ENCODE measurements around the gene GPR153.

The GPR153 gene

GRCh38 chr1:6218375-6219164 is 42.3 kb downstream of the GPR153 start:
- TF ChIP-seq CTCF (conservative IDR thresholded peaks at IDR 0.05; ENCODE audit: low read depth, low read length), result no peak
- H3K4me3 ChIP-seq (ENCODE audit: low read depth, low read length), result no peak overlapping the region
- DNase-seq (ENCODE audit: low read depth), result no peak

DNA sequence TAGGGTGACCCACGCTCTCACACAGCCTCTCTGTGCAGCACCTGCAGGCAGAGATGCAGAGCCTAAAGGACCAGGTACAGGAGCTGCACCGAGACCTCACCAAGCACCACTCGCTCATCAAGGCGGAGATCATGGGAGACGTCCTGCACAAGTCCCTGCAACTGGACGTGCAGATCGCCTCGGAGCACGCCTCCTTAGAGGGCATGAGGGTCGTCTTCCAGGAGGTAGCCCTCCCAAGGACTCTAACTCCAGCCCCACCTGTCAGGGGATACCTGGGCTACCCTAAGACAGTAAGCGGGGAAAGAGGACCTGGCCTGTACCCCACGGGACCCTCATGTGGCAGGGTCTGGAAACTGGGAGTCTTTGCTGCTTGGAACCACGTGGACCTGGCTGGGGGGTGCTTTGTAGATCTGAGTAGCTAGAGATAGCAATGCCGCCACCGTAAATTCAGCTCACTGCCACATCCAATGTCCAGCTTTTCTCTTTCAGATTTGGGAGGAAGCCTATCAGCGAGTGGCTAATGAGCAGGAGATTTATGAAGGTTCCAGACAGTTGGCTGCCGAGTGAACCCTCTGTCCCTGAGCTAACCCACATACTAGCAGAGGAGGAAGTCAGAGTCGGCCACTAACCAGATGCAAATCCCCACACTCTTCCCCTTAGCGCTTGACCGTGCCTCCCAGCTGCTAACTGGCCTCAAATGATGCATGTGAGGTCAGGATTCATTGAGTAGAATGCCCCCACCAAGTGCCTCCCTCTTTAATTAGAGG is 48.5 kb downstream of the GPR153 start:
- TF ChIP-seq CTCF (conservative IDR thresholded peaks at IDR 0.05; ENCODE audit: low read depth, low read length), result no peak

GRCh38 chr1:6211731-6212130 is 49.2 kb downstream of the GPR153 start:
- no peak for DNase-seq (ENCODE audit: low read depth)
- TF ChIP-seq CTCF (conservative IDR thresholded peaks at IDR 0.05; ENCODE audit: low read depth, low read length), result no peak
- no peak overlapping the region for H3K4me3 ChIP-seq (ENCODE audit: low read depth, low read length)

More for the DNA sequence above, 48.5 kb downstream of the GPR153 start:
- no peak overlapping the region for H3K4me3 ChIP-seq (ENCODE audit: low read depth, low read length)
- no peak for DNase-seq (ENCODE audit: low read depth)

DNA sequence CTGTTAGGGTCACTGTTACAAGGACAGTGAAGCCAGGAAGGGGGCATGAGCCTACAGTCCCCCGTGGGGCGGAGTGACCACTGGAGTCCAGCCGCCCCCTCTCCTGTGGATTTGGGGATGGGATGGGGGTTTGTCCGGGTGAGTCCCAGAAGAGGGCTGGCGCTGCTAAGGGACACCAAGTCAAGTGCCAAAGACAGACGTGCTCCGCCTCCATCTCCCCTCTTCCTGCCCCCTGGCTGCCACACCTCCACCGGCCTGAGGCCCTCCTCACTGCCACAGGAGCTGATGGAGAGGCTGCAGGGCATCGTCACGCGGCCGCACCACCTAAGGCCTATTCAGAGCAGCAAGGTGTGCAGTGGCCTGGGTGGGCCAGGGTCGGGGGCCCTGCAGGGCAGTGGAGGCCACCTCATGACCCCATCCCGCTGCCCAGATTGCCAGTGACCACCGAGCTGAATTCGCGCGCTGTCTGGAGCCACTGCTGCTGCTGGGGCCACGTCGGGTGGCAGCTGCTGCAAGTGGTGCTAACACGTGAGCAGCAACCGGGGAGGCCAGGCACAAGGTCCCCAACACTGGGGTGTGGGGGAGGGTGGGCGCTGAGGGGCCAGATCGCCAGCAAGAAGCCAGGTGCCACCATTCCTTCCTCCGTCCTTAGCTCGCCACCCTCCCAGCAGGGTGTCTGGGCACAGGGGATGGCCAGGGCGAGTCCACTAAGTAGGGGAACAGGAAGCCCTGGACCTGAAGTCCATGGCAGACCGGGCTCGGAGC is 50.1 kb downstream of the GPR153 start:
- H3K4me3 ChIP-seq (ENCODE audit: low read depth, low read length), result no peak overlapping the region
- no peak for DNase-seq (ENCODE audit: low read depth)
- TF ChIP-seq CTCF (conservative IDR thresholded peaks at IDR 0.05; ENCODE audit: low read depth, low read length), result no peak

- peak; percentile 24 for TF ChIP-seq CTCF (conservative IDR thresholded peaks at IDR 0.05; ENCODE audit: low read depth, low read length)
- peak overlapping the region; percentile 57 for H3K4me3 ChIP-seq (ENCODE audit: low read depth, low read length)
- no peak for DNase-seq (ENCODE audit: low read depth)
These were observed 51.0 kb downstream of the GPR153 start for GRCh38 chr1:6209661-6210580.
